ENCODE results near the gene CDSN.

CDSN gene

GRCh38 chr6:31138982-31139381 lies 18.7 kb upstream of the CDSN start, which contains the start of gene PSORS1C2:
Gene PSORS1C2, minus strand, starts transcription at chr6:31139066. Its CDS starts 40 bp downstream, at chr6:31139026.
- DNase-seq, result no peak
- Mint-ChIP-seq H3K36me3 (ENCODE audit: low read depth) (no peaks in the 10 kb centered on the region), H3K27ac (no peak within 1 kb of the TSS), H3K4me3 (no peak within 1 kb of the TSS), H3K4me1 (peaks cover 40% of the 10 kb centered on the region), H3K27me3 (ENCODE audit: low read depth, poor library complexity) (peaks cover 5% of the 10 kb centered on the region), H3K9me3 (no peaks in the 10 kb centered on the region)
- TF ChIP-seq CTCF (IDR thresholded peaks at IDR 0.05), result no peak

- H3K4me1 Mint-ChIP-seq, result peaks cover 19% of the 10 kb centered on the region
- no peak for DNase-seq
- no peaks in the 10 kb centered on the region for H3K36me3 Mint-ChIP-seq (ENCODE audit: low read depth)
- no peak overlapping the region for H3K27ac Mint-ChIP-seq
- H3K27me3 Mint-ChIP-seq (ENCODE audit: low read depth, poor library complexity), result peaks cover 5% of the 10 kb centered on the region
- no peaks in the 10 kb centered on the region for H3K9me3 Mint-ChIP-seq
- TF ChIP-seq CTCF (IDR thresholded peaks at IDR 0.05), result no peak
- H3K4me3 Mint-ChIP-seq, result no peak overlapping the region
Measured at GRCh38 chr6:31135710-31136109, 15.5 kb upstream of the CDSN start.

- DNase-seq, result no peak
- H3K4me3 Mint-ChIP-seq, result no peak overlapping the region
- peaks cover 5% of the 10 kb centered on the region for H3K4me1 Mint-ChIP-seq
- no peak overlapping the region for H3K27ac Mint-ChIP-seq
- no peak for TF ChIP-seq CTCF (IDR thresholded peaks at IDR 0.05)
- H3K27me3 Mint-ChIP-seq (ENCODE audit: low read depth, poor library complexity), result peaks cover 9% of the 10 kb centered on the region
- no peaks in the 10 kb centered on the region for H3K36me3 Mint-ChIP-seq (ENCODE audit: low read depth)
- no peaks in the 10 kb centered on the region for H3K9me3 Mint-ChIP-seq
Measured at GRCh38 chr6:31132806-31133205, 12.6 kb upstream of the CDSN start.

- Mint-ChIP-seq H3K4me1 (peaks cover 3% of the 10 kb centered on the region), H3K27ac (no peak overlapping the region), H3K4me3 (no peak overlapping the region), H3K36me3 (ENCODE audit: low read depth) (no peaks in the 10 kb centered on the region), H3K9me3 (no peaks in the 10 kb centered on the region), H3K27me3 (ENCODE audit: low read depth, poor library complexity) (peaks cover 9% of the 10 kb centered on the region)
- no peak for DNase-seq
- no peak for TF ChIP-seq CTCF (IDR thresholded peaks at IDR 0.05)
Measured at GRCh38 chr6:31131595-31131994, 11.3 kb upstream of the CDSN start.

- Mint-ChIP-seq H3K27me3 (ENCODE audit: low read depth, poor library complexity) (peaks cover 14% of the 10 kb centered on the region), H3K9me3 (no peaks in the 10 kb centered on the region), H3K36me3 (ENCODE audit: low read depth) (no peaks in the 10 kb centered on the region), H3K4me1 (peaks cover 5% of the 10 kb centered on the region), H3K4me3 (no peak overlapping the region), H3K27ac (no peak overlapping the region)
- TF ChIP-seq CTCF (IDR thresholded peaks at IDR 0.05), result no peak
- no peak for DNase-seq
Measured at GRCh38 chr6:31130751-31131150, 10.5 kb upstream of the CDSN start.

GRCh38 chr6:31129130-31129529 lies 8.9 kb upstream of the CDSN start:
- DNase-seq, result no peak
- no peaks in the 10 kb centered on the region for H3K36me3 Mint-ChIP-seq (ENCODE audit: low read depth)
- peaks cover 15% of the 10 kb centered on the region for H3K4me1 Mint-ChIP-seq
- no peak for TF ChIP-seq CTCF (IDR thresholded peaks at IDR 0.05)
- no peaks in the 10 kb centered on the region for H3K9me3 Mint-ChIP-seq
- H3K27ac Mint-ChIP-seq, result no peak overlapping the region
- peaks cover 11% of the 10 kb centered on the region for H3K27me3 Mint-ChIP-seq (ENCODE audit: low read depth, poor library complexity)
- no peak overlapping the region for H3K4me3 Mint-ChIP-seq
